Effector CD4-positive, alpha-beta T cell (primary cell): ENCODE results near the gene DPH1.
A peak's percentile ranks its signal among the peaks of the same experiment; 100 is the strongest.
"Not testable (repeated sequence)": the region's sequence is repeated elsewhere in the genome, so short reads cannot be mapped to it uniquely, and the experiment has no call there.

Source experiments
- DNase-seq: peaks from one replicate; pipeline ENCODE4 v3.0.0-alpha.2; 2020
- total RNA-seq: gene quantifications from one replicate; lab custom pipeline; 2026; lab: John Stamatoyannopoulos, UW

The DPH1 gene
- 40.0 reads per million, percentile 63 among the genes with 10 or more reads in this experiment for total RNA-seq

- DNase-seq, result peak; percentile 79
Measured at GRCh38 chr17:2029911-2030778, at the start of gene DPH1. Gene DPH1, plus strand, starts transcription at chr17:2030153. Its CDS starts 17 bp downstream, at chr17:2030170.

GRCh38 chr17:1980665-1981250 is 49.2 kb upstream of the DPH1 start:
- no peak for DNase-seq

- not testable (repeated sequence) for DNase-seq
Measured at GRCh38 chr17:1982793-1983366, 47.1 kb upstream of the DPH1 start.

- no peak for DNase-seq
Measured at GRCh38 chr17:1985093-1985492, 44.9 kb upstream of the DPH1 start.

GRCh38 chr17:1985686-1986085 is 44.3 kb upstream of the DPH1 start:
- DNase-seq, result no peak

GRCh38 chr17:1986783-1987451 is 43.0 kb upstream of the DPH1 start:
- no peak for DNase-seq

GRCh38 chr17:1989135-1989534 is 40.8 kb upstream of the DPH1 start:
- no peak for DNase-seq

GRCh38 chr17:1992541-1992940 is 37.4 kb upstream of the DPH1 start:
- DNase-seq, result no peak

- DNase-seq, result no peak
Measured at GRCh38 chr17:1994707-1995106, 35.2 kb upstream of the DPH1 start.

GRCh38 chr17:1995321-1995892 is 34.5 kb upstream of the DPH1 start:
- no peak for DNase-seq

GRCh38 chr17:1995907-1996799 is 33.8 kb upstream of the DPH1 start:
- no peak for DNase-seq

- DNase-seq, result no peak
Measured at GRCh38 chr17:1996800-1997288, 33.1 kb upstream of the DPH1 start.

- DNase-seq, result no peak
Measured at GRCh38 chr17:1997289-1997926, 32.5 kb upstream of the DPH1 start.

- no peak for DNase-seq
Measured at GRCh38 chr17:1997927-1998742, 31.8 kb upstream of the DPH1 start.

- no peak for DNase-seq
Measured at GRCh38 chr17:1999557-2000251, 30.2 kb upstream of the DPH1 start.

- DNase-seq, result no peak
Measured at GRCh38 chr17:2002767-2003329, 27.1 kb upstream of the DPH1 start.

- DNase-seq, result no peak
Measured at GRCh38 chr17:2003525-2003924, 26.4 kb upstream of the DPH1 start.

- DNase-seq, result no peak
Measured at GRCh38 chr17:2004435-2004952, 25.5 kb upstream of the DPH1 start.
